GM20000 (cell line): ENCODE data around the gene DUSP12.

Source experiments
- DNase-seq: peaks from one replicate; pipeline ENCODE4 v3.0.0; 2012; ENCODE audit warnings: low spot score
- TF ChIP-seq, protein P1 (sequence below): IDR thresholded peaks from 2 replicates; pipeline ENCODE4 v1.5.1; 2012; ENCODE audit warnings: mild to moderate bottlenecking, control low read depth; ENCODE audit errors: extremely low read depth, missing control alignments

Gene DUSP12

DNA sequence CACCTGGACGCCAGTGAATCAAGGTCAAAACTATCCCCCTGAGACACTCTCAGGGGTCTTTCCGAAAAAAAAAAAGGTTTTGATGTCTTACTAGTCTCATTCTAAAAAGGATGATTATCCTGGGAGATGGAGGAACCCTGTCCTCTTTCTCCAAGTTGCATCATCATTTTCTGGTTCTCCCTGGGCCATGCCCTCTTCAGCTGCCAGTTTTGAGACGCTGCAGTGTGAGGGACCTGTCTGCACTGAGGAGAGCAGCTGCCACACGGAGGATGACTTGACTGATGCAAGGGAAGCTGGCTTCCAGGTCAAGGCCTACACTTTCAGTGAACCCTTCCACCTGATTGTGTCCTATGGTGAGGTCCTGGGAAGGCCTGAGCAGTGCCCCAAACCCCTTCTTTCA is 39.0 kb upstream of the DUSP12 start:
- TF ChIP-seq, protein P1, sequence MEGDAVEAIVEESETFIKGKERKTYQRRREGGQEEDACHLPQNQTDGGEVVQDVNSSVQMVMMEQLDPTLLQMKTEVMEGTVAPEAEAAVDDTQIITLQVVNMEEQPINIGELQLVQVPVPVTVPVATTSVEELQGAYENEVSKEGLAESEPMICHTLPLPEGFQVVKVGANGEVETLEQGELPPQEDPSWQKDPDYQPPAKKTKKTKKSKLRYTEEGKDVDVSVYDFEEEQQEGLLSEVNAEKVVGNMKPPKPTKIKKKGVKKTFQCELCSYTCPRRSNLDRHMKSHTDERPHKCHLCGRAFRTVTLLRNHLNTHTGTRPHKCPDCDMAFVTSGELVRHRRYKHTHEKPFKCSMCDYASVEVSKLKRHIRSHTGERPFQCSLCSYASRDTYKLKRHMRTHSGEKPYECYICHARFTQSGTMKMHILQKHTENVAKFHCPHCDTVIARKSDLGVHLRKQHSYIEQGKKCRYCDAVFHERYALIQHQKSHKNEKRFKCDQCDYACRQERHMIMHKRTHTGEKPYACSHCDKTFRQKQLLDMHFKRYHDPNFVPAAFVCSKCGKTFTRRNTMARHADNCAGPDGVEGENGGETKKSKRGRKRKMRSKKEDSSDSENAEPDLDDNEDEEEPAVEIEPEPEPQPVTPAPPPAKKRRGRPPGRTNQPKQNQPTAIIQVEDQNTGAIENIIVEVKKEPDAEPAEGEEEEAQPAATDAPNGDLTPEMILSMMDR, result no peak

DNA sequence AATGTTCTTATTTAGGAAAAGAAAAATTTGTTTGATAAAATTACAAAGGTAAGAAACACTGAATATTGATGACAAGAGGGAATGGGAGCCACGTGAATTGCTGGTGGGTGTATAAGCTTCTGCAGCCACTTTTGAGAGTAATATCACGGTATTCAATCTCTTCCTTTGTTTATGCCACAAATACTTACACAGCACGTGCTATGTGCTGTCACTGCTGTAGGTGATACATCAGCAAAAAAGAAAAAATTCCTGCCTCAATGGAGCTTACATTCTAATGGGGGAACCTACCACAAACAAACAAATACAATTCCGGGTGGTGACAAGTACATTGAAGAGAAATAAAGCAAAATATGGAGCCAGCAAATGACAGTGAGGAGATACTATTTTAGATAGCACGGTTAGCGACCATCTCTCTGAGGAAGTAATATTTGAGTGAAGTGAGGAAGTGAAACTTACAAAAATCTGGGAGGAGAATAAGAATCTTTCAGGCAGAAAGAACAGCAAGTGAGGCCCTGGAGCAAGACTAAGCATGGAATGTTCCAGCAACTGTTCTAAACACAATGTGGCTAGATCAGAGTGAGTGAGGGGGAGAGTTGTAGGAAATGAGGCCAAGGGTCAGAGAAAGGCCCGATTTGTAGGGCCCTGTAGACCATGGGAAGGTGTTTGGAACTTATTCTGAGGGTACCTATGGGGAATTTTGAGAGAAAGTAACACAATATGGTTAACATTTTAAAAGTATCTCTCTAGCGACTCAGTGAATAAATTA is 30.8 kb upstream of the DUSP12 start:
- DNase-seq, result no peak

More for the DNA sequence above, 39.0 kb upstream of the DUSP12 start:
- no peak for DNase-seq

DNA sequence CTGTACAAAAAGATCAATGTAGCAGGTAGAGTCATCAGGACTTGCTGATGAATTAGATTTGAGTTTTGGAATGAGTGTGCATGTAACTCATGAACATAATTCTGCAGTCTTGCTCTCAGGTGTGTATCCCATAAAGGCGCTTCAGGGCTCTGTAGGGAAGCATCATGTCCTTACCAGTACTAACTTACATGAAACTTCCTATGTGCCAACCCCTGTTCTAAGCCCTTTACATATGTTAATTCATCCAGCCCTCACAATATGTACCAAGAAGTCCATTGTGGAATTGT is 30.3 kb upstream of the DUSP12 start:
- TF ChIP-seq, protein P1, result no peak
- DNase-seq, result no peak

More for the DNA sequence above, 30.8 kb upstream of the DUSP12 start:
- TF ChIP-seq, protein P1, result no peak

DNA sequence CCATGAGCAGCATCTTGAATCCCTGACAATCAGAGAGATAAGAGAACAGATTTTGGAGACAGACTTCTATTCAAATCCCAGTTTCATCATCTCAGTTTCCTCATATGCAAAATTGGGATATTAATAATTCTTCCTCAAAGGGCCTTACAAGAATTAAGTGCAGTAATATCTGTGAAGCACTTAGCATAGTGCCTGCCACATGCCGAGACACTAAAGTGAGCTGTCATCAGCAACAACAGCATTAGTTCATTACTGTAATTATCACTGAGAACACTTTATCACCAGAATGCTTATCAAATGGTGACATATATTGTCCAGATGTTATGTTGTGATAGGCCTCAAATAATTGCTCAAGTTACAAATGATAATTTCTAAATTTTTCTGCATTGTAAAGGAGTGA is 29.2 kb upstream of the DUSP12 start:
- DNase-seq, result no peak
- TF ChIP-seq, protein P1, result no peak

DNA sequence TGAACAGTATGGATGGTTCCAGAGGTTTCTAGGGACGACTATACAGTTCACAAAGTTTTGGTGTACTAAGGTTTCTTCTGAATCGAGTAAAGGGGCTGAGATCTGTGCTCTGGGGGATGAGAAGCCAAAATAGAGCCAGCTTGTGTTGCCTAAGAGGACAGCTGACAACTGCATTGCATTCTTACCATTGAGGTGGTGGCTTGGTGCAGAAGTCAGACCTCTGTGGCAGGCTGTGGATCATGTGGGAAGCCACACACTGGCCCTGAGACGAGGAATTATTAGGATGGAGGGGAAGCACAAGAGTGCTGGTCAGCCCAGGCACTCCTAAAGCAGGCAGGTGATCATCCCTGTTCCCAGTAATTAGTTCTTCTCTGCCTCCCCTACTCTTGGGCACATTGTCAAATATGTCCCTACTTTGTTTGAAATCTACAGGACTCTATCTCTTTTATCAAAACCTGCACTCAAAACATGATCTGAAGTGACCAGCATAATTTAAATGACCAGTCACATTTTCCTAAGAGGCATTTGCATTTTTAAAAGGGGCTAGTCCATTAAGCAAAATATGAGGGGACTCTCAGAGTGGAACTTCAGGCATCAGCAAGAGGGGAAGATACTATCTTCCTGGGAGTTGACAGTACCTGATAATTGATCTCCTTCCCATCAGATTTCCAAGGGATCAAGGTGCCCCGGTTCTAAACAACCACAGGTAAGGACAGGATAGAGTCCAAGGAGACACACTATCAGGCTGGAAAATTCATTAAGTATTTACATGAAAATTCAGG is 28.4 kb upstream of the DUSP12 start, which contains the start of gene FCRLB:
TSS of gene FCRLB (plus strand) at position 589 of the 782 bp plus-strand sequence. CDS start 1,129 bp downstream, outside the sequence.
- TF ChIP-seq, protein P1, result no peak

DNA sequence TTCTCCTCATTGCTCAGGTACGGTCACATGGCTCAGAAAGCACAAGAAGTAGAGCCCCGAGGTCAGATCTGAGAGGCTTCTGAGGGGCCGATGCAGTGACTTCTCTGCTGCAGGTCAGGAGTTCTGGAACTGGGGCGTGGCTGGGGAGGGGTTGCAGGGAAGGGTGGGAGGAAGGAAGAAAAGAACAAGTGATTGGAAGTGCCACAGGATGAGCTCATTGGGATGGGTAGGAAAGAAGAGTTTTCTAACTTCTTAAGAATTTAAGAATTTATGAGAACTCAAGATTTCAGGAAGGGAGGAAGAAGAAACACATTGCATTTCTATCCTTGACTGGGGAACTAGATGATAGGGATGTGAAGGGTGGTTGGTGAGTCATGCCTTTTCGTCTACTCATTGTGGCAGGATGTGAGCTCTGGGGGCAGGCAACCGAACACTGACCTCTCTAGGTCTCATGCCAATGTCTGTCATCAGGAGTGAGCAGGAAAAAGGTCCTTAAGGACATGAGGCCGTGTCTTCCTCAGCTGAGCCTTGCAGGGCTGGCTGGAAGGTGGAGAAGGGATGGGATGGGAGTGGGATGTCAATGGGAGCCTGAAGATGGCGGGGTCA is 27.7 kb upstream of the DUSP12 start:
- no peak for DNase-seq

More for the DNA sequence above, 28.4 kb upstream of the DUSP12 start, which contains the start of gene FCRLB:
- no peak for DNase-seq

More for the DNA sequence above, 27.7 kb upstream of the DUSP12 start:
- TF ChIP-seq, protein P1, result no peak
